Neural progenitor cell (in vitro differentiated cells): ENCODE results near the gene PHKG1. TPM values are rescaled to one million over a fixed set of nuclear protein-coding genes. Genes with fewer than 3 reads are reported as not detected.
A peak's percentile ranks its signal among the peaks of the same experiment; 100 is the strongest.

Experiments
- DNase-seq: peaks from one replicate; pipeline ENCODE4 v3.0.0-alpha.2; 2016; ENCODE audit warnings: low spot score
- H2AFZ ChIP-seq: fragments of 200-600 bp; sonication (generic); replicated peaks from 2 replicates; pipeline ENCODE4 v1.6.1; 2016; ENCODE audit warnings: antibody characterized with exemption
- H3F3A ChIP-seq: fragments of 200-600 bp; sonication (generic); 2 replicates; pipeline ENCODE4 v1.6.1; 2016; ENCODE audit warnings: antibody characterized with exemption, low read depth
- H3K27ac ChIP-seq: fragments of 200-600 bp; sonication (generic); 2 replicates; pipeline ENCODE4 v1.5.1; 2016; ENCODE audit warnings: mild to moderate bottlenecking
- H3K27me3 ChIP-seq: fragments of 200-600 bp; sonication (generic); 2 replicates; pipeline ENCODE4 v1.6.1; 2016; ENCODE audit warnings: mild to moderate bottlenecking, moderate library complexity
- H3K36me3 ChIP-seq: fragments of 200-600 bp; sonication (generic); 2 replicates; pipeline ENCODE4 v1.5.1; 2016
- H3K4me1 ChIP-seq: fragments of 200-600 bp; sonication (generic); 2 replicates; pipeline ENCODE4 v1.6.1; 2016; ENCODE audit warnings: mixed run types
- H3K4me2 ChIP-seq: fragments of 200-600 bp; sonication (generic); 2 replicates; pipeline ENCODE4 v1.6.1; 2016
- H3K4me3 ChIP-seq: fragments of 200-600 bp; sonication (generic); 2 replicates; pipeline ENCODE4 v1.5.1; 2016
- H3K79me2 ChIP-seq: fragments of 200-600 bp; sonication (generic); 2 replicates; pipeline ENCODE4 v1.6.1; 2016; ENCODE audit warnings: low read depth
- H3K9ac ChIP-seq: fragments of 200-600 bp; sonication (generic); 2 replicates; pipeline ENCODE4 v1.6.1; 2016
- H3K9me3 ChIP-seq: fragments of 200-600 bp; sonication (generic); 2 replicates; pipeline ENCODE4 v1.5.1; 2016; ENCODE audit warnings: low read depth
- H4K20me1 ChIP-seq: fragments of 200-600 bp; sonication (generic); 2 replicates; pipeline ENCODE4 v1.6.1; 2016; ENCODE audit warnings: low read depth
- H3K27ac Mint-ChIP-seq: 3 replicates; pipeline ENCODE4 v1.8.0; 2021; ENCODE audit warnings: mixed read lengths
- H3K27me3 Mint-ChIP-seq: 2 replicates; pipeline ENCODE4 v1.8.0; 2022; ENCODE audit warnings: low read depth, mild to moderate bottlenecking, inconsistent platforms, moderate library complexity, mixed read lengths; ENCODE audit not compliant: insufficient read depth
- H3K36me3 Mint-ChIP-seq: 3 replicates; pipeline ENCODE4 v1.8.0; 2021; ENCODE audit warnings: mixed read lengths
- H3K4me1 Mint-ChIP-seq: 3 replicates; pipeline ENCODE4 v1.8.0; 2021; ENCODE audit warnings: mixed read lengths
- H3K4me3 Mint-ChIP-seq: 3 replicates; pipeline ENCODE4 v1.8.0; 2021; ENCODE audit warnings: mild to moderate bottlenecking, moderate library complexity, mixed read lengths
- H3K9me3 Mint-ChIP-seq: 3 replicates; pipeline ENCODE4 v1.8.0; 2020; ENCODE audit warnings: mixed read lengths
- CTCF ChIP-seq: fragments of 200-600 bp; sonication (generic); IDR thresholded peaks from 2 replicates; pipeline ENCODE4 v1.5.1; 2017; ENCODE audit warnings: antibody characterized with exemption, mild to moderate bottlenecking
- EZH2 ChIP-seq: fragments of 200-600 bp; sonication (generic); IDR thresholded peaks from 2 replicates; pipeline ENCODE4 v1.6.1; 2017; ENCODE audit warnings: antibody characterized with exemption, mild to moderate bottlenecking, moderate library complexity
- EZH2phosphoT487 ChIP-seq: fragments of 200-600 bp; sonication (generic); IDR thresholded peaks from 2 replicates; pipeline ENCODE4 v1.6.1; 2017; ENCODE audit warnings: antibody characterized with exemption
- total RNA-seq: library from RNA; depleted of rRNA; stranded (reverse); fragments of >200 nt; gene quantifications from 2 replicates; pipeline ENCODE4 v1.2.3, GENCODE V29; 2015; ENCODE audit warnings: low replicate concordance

The PHKG1 gene
- total RNA-seq, 1 donor from 2014 or later, result not detected

- Mint-ChIP-seq H3K27me3 (peaks cover 2% of the 10 kb centered on the region), H3K4me3 (no peak overlapping the region), H3K36me3 (peaks cover 10% of the 10 kb centered on the region), H3K4me1 (no peaks in the 10 kb centered on the region), H3K27ac (no peak overlapping the region), H3K9me3 (no peaks in the 10 kb centered on the region)
- H3K4me1 ChIP-seq, result no peaks in the 10 kb centered on the region
- peak; percentile 7 for TF ChIP-seq CTCF
- no peak for TF ChIP-seq EZH2phosphoT487
- TF ChIP-seq EZH2, result no peak
- no peaks in the 10 kb centered on the region for H4K20me1 ChIP-seq
- H3K9ac ChIP-seq, result no peak overlapping the region
- no peak overlapping the region for H2AFZ ChIP-seq
- H3K4me2 ChIP-seq, result no peak overlapping the region
- H3K9me3 ChIP-seq, result no peaks in the 10 kb centered on the region
- H3K79me2 ChIP-seq, result no peaks in the 10 kb centered on the region
- H3K27ac ChIP-seq, result no peak overlapping the region
- no peak for DNase-seq
- no peaks in the 10 kb centered on the region for H3F3A ChIP-seq
- no peak overlapping the region for H3K4me3 ChIP-seq
- no peaks in the 10 kb centered on the region for H3K27me3 ChIP-seq
- H3K36me3 ChIP-seq, result no peaks in the 10 kb centered on the region
Observed at GRCh38 chr7:56079450-56080185, 13.1 kb downstream of the PHKG1 start.

GRCh38 chr7:56078196-56078595 lies 14.6 kb downstream of the PHKG1 start:
- Histone ChIP-seq H3K9ac (no peak overlapping the region), H3F3A (peaks cover 9% of the 10 kb centered on the region), H3K4me2 (no peak overlapping the region), H3K9me3 (no peaks in the 10 kb centered on the region), H3K79me2 (no peaks in the 10 kb centered on the region), H3K4me3 (no peak overlapping the region), H3K4me1 (no peaks in the 10 kb centered on the region), H2AFZ (no peak overlapping the region), H3K27ac (no peak overlapping the region), H4K20me1 (no peaks in the 10 kb centered on the region), H3K36me3 (no peaks in the 10 kb centered on the region), H3K27me3 (no peaks in the 10 kb centered on the region)
- Mint-ChIP-seq H3K4me3 (no peak overlapping the region), H3K4me1 (peaks cover 3% of the 10 kb centered on the region), H3K9me3 (no peaks in the 10 kb centered on the region), H3K27ac (no peak overlapping the region), H3K27me3 (peaks cover 2% of the 10 kb centered on the region), H3K36me3 (peaks cover 10% of the 10 kb centered on the region)
- TF ChIP-seq EZH2phosphoT487 (no peak), CTCF (no peak), EZH2 (no peak)
- DNase-seq, result no peak

DNA sequence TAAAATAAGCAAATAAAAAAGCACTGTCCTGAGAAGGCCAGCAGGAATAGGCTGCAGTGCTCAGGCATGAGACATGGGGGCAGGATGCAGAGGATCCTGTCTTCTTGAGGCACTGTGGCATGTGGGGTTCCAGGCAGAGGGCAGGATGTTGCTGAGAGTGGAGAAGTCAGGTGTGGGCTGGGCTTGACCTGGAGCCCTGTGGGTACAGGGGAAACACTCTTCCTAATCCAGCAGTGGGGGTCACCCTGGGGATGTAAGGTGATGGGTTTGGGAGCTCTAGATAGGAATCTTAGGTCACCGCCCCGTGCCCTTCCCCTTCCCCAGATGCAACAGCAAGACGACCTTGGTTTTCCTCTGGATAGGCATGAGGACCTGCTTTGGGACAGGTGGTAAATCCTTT lies 15.1 kb downstream of the PHKG1 start:
- Mint-ChIP-seq H3K9me3 (no peaks in the 10 kb centered on the region), H3K4me1 (peaks cover 3% of the 10 kb centered on the region), H3K4me3 (no peak overlapping the region), H3K27ac (no peak overlapping the region), H3K36me3 (peaks cover 13% of the 10 kb centered on the region), H3K27me3 (peaks cover 4% of the 10 kb centered on the region)
- Histone ChIP-seq H3K27me3 (no peaks in the 10 kb centered on the region), H3F3A (peaks cover 13% of the 10 kb centered on the region), H3K4me2 (no peak overlapping the region), H2AFZ (no peak overlapping the region), H3K4me1 (no peaks in the 10 kb centered on the region), H3K9ac (no peak overlapping the region), H3K4me3 (no peak overlapping the region), H3K27ac (no peak overlapping the region), H3K36me3 (no peaks in the 10 kb centered on the region), H4K20me1 (no peaks in the 10 kb centered on the region), H3K9me3 (no peaks in the 10 kb centered on the region), H3K79me2 (no peaks in the 10 kb centered on the region)
- TF ChIP-seq EZH2phosphoT487 (no peak), CTCF (no peak), EZH2 (no peak)
- DNase-seq, result no peak
